ENCODE measurements around the gene ALDH1A3. TPM values are rescaled to one million over a fixed set of nuclear protein-coding genes. Genes with fewer than 3 reads are reported as not detected.

Gene ALDH1A3
- total and polyA plus RNA-seq, 11 donors, result 0.82 to 37.1 (median 4.7) TPM

DNA sequence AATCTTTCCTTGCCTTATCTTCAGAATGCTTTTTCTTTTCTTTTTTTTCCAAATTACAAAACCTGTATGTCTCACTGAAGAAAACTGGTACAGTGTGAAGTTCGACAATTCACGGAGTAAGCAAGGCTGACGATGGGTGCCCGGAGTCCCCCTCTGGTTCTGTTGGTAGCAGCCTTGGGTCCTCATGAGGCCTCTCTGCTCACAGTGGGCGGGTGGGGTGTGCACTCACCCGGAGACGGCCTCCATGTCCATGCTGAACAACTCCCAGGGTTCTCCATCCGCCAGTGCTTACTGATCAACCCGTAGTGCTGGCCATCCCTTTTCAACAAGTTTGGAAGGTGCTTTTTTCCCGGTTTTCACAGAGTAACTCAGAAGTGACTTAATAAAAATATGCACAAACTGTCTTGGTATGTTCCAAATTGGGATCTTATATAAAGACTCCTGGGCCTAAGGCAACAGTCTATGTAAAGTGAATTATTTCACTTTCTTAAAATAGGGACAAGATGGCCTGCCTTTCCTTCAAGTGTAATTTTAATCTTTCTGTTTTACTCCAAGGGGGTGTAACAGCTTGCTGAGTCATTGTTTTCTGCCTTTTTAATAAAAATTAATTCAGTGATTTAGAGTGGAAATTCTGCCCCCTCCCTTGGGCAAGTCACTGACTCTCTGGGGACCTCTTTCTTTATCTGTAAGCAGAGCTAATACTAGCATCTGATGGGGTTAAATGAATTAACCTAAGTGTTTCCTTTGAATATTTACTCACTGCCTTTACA is 63.2 kb downstream of the ALDH1A3 start:
- TF ChIP-seq POLR2A (IDR thresholded peaks at IDR 0.05), result no peak
- TF ChIP-seq, protein P1, sequence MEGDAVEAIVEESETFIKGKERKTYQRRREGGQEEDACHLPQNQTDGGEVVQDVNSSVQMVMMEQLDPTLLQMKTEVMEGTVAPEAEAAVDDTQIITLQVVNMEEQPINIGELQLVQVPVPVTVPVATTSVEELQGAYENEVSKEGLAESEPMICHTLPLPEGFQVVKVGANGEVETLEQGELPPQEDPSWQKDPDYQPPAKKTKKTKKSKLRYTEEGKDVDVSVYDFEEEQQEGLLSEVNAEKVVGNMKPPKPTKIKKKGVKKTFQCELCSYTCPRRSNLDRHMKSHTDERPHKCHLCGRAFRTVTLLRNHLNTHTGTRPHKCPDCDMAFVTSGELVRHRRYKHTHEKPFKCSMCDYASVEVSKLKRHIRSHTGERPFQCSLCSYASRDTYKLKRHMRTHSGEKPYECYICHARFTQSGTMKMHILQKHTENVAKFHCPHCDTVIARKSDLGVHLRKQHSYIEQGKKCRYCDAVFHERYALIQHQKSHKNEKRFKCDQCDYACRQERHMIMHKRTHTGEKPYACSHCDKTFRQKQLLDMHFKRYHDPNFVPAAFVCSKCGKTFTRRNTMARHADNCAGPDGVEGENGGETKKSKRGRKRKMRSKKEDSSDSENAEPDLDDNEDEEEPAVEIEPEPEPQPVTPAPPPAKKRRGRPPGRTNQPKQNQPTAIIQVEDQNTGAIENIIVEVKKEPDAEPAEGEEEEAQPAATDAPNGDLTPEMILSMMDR (IDR thresholded peaks at IDR 0.05), result no peak
- H3K9me3 ChIP-seq, result peaks cover 0 to 4% (median 0%) of the 10 kb centered on the region in 12 donors
- intact Hi-C loops (cut with DNase I), result no loop called here
- H3K36me3 ChIP-seq, result no peaks in the 10 kb centered on the region
- 89 to 90% (median 89%) methylated on average over 10 of the region's 10 CpGs for WGBS, 4 donors
- H3K4me3 ChIP-seq, result no peak overlapping the region
- H3K27me3 ChIP-seq, result no peaks in the 10 kb centered on the region
- ATAC-seq (no peak), DNase-seq (no peak)
- H3K27ac ChIP-seq, result peak overlapping the region in 1 of 12 donors; percentile 36
- peaks cover 0 to 36% (median 2%) of the 10 kb centered on the region in 12 donors for H3K4me1 ChIP-seq

DNA sequence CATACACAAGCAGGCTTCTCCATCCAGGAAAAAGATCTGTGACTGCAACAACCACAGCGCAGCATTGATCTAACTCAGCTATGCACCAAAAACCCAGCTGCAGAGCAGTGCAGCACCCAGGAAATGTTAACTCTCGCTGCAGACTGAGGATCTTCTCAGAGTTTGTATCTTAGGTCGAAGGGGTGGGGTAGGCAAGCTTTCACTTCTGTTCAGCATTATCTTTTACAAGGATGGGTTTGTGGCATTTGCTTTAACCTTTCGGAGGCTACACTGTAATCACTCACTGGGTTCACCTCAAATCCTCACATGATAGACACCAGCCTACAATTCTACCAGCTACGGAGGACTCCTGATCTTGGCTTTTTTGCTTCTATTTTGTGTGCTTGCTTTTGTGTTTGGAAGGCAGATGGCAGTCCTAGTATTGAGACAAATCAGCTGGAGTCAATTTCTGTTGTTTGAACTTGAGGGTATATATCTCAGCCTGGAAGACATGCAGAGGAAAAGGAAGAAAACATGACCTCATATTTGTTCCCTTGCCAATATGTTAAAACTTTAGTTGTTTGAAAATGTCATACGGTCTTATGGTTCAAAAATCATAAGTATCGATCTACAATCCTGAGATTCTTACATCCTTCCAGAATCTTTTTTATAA is 64.7 kb downstream of the ALDH1A3 start:
- H3K9me3 ChIP-seq, result peaks cover 0 to 4% (median 0%) of the 10 kb centered on the region in 12 donors
- no peak overlapping the region for H3K27ac ChIP-seq
- peaks cover 0 to 46% (median 2%) of the 10 kb centered on the region in 12 donors for H3K4me1 ChIP-seq
- ATAC-seq (no peak), DNase-seq (no peak)
- H3K27me3 ChIP-seq, result no peaks in the 10 kb centered on the region
- TF ChIP-seq, protein P1 (IDR thresholded peaks at IDR 0.05), result no peak
- TF ChIP-seq POLR2A (IDR thresholded peaks at IDR 0.05), result no peak
- 61 to 71% (median 68%) methylated on average over 7 of the region's 7 CpGs for WGBS, 4 donors
- intact Hi-C loops (cut with DNase I), result no loop called here
- H3K4me3 ChIP-seq, result peak overlapping the region in 1 of 12 donors; percentile 4
- no peaks in the 10 kb centered on the region for H3K36me3 ChIP-seq

DNA sequence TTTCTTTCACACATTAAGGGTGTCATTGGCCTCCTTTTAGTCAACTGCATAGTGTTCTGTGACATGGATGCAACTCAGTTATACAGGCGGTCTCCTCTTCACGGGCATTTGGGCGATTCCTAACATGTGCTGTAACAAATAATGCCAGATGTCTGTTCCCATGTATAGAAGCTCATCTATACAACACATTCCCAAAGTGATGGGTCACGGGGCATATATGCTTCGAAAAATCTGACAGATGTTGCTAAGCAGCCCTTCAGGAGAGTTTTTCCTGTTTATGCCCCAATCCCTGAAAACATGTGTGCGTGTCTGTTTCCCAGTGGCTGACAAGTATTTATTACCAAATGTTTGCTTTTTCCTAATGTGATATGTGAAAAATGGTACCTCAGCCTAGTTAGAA is 65.4 kb downstream of the ALDH1A3 start:
- H3K36me3 ChIP-seq, result no peaks in the 10 kb centered on the region
- TF ChIP-seq, protein P1 (IDR thresholded peaks at IDR 0.05), result no peak
- TF ChIP-seq POLR2A (IDR thresholded peaks at IDR 0.05), result no peak
- intact Hi-C loops (cut with DNase I), result no loop called here
- 89 to 92% (median 90%) methylated on average over 6 of the region's 6 CpGs for WGBS, 4 donors
- H3K4me1 ChIP-seq, result peaks cover 0 to 42% (median 2%) of the 10 kb centered on the region in 12 donors
- H3K27ac ChIP-seq, result no peak overlapping the region
- H3K9me3 ChIP-seq, result peaks cover 0 to under 1% (median 0%) of the 10 kb centered on the region in 12 donors
- no peak overlapping the region for H3K4me3 ChIP-seq
- DNase-seq (no peak), ATAC-seq (no peak)
- H3K27me3 ChIP-seq, result no peaks in the 10 kb centered on the region

DNA sequence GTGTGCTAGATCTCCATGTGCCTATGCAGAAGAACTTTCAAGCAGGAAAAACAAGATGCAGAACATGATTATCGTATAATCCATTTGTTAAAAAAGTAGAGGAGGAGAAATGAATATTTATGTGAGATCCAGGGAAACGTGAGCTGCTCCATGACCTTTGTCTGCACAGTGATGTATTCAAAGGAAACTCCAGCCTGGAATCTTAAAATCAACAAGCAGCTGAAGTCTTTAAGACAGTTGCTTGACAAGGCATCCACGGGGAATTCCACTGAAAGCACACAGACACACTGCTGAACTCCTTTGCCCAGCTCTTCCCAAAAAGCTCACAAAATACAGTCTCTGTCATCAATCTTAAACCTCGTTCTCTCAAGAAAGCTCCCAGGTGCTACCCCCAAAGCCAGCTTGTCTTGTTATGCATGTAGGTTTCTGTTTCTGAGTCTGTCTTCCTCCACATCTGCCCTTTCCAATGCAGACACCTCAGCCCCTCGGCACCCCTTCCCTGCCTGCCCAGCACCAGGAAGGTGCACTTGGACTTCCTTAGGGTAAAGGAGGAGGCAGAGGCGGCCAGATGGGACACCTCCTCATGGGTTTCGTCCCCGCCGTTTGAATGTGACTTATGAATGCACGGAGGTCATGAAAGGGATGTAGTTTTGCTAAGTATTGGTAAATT is 68.3 kb downstream of the ALDH1A3 start:
- ATAC-seq (no peak), DNase-seq (no peak)
- intact Hi-C loops (cut with DNase I), result no loop called here
- no peaks in the 10 kb centered on the region for H3K36me3 ChIP-seq
- no peak for TF ChIP-seq POLR2A (IDR thresholded peaks at IDR 0.05)
- TF ChIP-seq, protein P1 (IDR thresholded peaks at IDR 0.05), result no peak
- peaks cover 0 to 30% (median 2%) of the 10 kb centered on the region in 12 donors for H3K4me1 ChIP-seq
- H3K27me3 ChIP-seq, result no peaks in the 10 kb centered on the region
- no peak overlapping the region for H3K4me3 ChIP-seq
- no peak overlapping the region for H3K27ac ChIP-seq
- H3K9me3 ChIP-seq, result no peaks in the 10 kb centered on the region
- 65 to 71% (median 69%) methylated on average over 10 of the region's 10 CpGs for WGBS, 4 donors
